Breast epithelium (tissue), 4 donors: ENCODE results near the gene RAB1A. TPM values are rescaled to one million over a fixed set of nuclear protein-coding genes. Genes with fewer than 3 reads are reported as not detected.

ENCODE experiments used
- DNase-seq, 2 donors: peaks; one replicate each; pipeline ENCODE4 v3.0.0-alpha.2; 2019; ENCODE audit warnings: low spot score in 2 of 2
- H3K27ac ChIP-seq, 2 donors: fragments of 200-600 bp; sonication (generic) in 1 of 2; one replicate each; pipeline ENCODE4 v1.5.1; 2016 to 2019; ENCODE audit warnings: mild to moderate bottlenecking in 1 of 2
- H3K27me3 ChIP-seq, 2 donors: fragments of 200-600 bp; sonication (generic) in 1 of 2; one replicate each; pipeline versions ENCODE4 v1.5.1 to v1.6.0; 2017 to 2019; ENCODE audit warnings: control low read depth in 1 of 2, mild to moderate bottlenecking in 1 of 2
- H3K36me3 ChIP-seq: fragments of 200-600 bp; one replicate; pipeline ENCODE4 v1.5.1; 2019
- H3K4me1 ChIP-seq, 2 donors: fragments of 200-600 bp; sonication (generic); one replicate each; pipeline ENCODE4 v1.5.1; 2016 to 2019; ENCODE audit warnings: control low read depth in 1 of 2
- H3K4me3 ChIP-seq, 3 donors: fragments of 200-600 bp; sonication (generic); 1 replicate in 2 of 3; 2 replicates in 1 of 3; pipeline ENCODE4 v1.5.1; 2016 to 2019; ENCODE audit warnings: mild to moderate bottlenecking in 3 of 3, moderate library complexity in 2 of 3
- H3K9me3 ChIP-seq, 2 donors: fragments of 200-600 bp; sonication (generic) in 1 of 2; one replicate each; pipeline ENCODE4 v1.5.1; 2016 to 2019; ENCODE audit warnings: control low read depth in 1 of 2
- POLR2A ChIP-seq: fragments of 450-650 bp; IDR thresholded peaks from one replicate; pipeline ENCODE4 v1.6.1; 2016; ENCODE audit warnings: antibody characterized with exemption, mild to moderate bottlenecking, moderate library complexity
- POLR2AphosphoS5 ChIP-seq, 3 donors: sonication (generic); formaldehyde crosslinking; IDR thresholded peaks; one replicate each; pipeline ENCODE4 v1.6.1; 2017; ENCODE audit warnings: antibody characterized with exemption in 3 of 3
- intact Hi-C: fragments of 100-400 bp; cut with DNase I; formaldehyde crosslinking; loops from one replicate; pipeline ENCODE4 v1.15.1; 2023; ENCODE audit warnings: low total_unique reads
- total RNA-seq, 3 donors: library from RNA; depleted of rRNA; stranded (reverse); fragments of >200 nt; gene quantifications; one replicate each; pipeline ENCODE4 v1.1.0, GENCODE V29; 2016
- TF ChIP-seq, protein P1 (sequence below), 3 donors: fragments of 450-650 bp; IDR thresholded peaks; one replicate each; pipeline ENCODE4 v1.5.1; 2016 to 2017; ENCODE audit warnings: antibody characterized with exemption in 3 of 3, mild to moderate bottlenecking in 3 of 3, moderate library complexity in 3 of 3

RAB1A gene
- total RNA-seq, 3 donors from 2014 or later = 86.1 to 107 (median 89.5) TPM

DNA sequence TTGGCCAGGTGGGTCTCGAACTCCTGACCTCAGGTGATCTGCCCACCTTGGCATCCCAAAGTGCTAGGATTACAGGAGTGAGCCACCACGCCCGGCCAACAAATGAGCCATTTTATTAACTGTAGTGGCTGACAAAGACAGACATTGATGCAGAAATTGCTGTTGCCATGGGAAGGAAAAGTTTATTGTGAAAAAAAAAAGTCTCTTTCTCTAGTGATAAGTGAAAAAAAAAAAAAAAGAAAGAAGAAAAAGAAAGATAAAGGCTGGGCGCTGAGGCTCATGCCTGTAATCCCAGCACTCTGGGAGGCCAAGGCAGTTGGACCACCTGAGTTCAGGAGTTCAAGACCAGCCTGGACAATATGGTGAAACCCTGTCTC lies 39.8 kb upstream of the RAB1A start:
- intact Hi-C loops = no loop called here
- H3K27me3 ChIP-seq = no peaks in the 10 kb centered on the region
- DNase-seq = no peak
- TF ChIP-seq POLR2AphosphoS5 (IDR thresholded peaks at IDR 0.05) (no peak), POLR2A (no peak)
- TF ChIP-seq, protein P1, sequence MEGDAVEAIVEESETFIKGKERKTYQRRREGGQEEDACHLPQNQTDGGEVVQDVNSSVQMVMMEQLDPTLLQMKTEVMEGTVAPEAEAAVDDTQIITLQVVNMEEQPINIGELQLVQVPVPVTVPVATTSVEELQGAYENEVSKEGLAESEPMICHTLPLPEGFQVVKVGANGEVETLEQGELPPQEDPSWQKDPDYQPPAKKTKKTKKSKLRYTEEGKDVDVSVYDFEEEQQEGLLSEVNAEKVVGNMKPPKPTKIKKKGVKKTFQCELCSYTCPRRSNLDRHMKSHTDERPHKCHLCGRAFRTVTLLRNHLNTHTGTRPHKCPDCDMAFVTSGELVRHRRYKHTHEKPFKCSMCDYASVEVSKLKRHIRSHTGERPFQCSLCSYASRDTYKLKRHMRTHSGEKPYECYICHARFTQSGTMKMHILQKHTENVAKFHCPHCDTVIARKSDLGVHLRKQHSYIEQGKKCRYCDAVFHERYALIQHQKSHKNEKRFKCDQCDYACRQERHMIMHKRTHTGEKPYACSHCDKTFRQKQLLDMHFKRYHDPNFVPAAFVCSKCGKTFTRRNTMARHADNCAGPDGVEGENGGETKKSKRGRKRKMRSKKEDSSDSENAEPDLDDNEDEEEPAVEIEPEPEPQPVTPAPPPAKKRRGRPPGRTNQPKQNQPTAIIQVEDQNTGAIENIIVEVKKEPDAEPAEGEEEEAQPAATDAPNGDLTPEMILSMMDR (IDR thresholded peaks at IDR 0.05) = no peak
- H3K27ac ChIP-seq = no peak overlapping the region
- H3K36me3 ChIP-seq = no peaks in the 10 kb centered on the region
- H3K4me3 ChIP-seq = no peak overlapping the region
- H3K9me3 ChIP-seq = no peaks in the 10 kb centered on the region
- no peaks in the 10 kb centered on the region for H3K4me1 ChIP-seq

DNA sequence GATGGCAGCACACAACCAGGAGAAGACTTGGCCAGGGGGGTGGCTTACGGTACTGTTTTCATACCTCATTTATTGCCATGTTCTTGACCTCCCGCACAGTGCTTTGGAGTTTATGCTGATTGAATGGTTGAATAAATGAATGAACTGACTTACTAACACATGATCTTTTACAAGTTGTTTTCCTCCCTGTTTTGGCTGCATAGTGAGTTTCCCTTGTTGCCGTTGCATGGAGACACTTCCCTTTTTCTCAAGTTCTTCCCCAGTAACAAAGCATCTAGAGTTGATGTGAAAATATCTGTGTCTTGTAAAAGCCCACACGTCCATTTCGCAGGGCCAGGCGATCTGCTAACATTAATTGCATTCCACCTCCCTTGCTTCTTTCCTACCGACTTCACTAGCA lies 35.7 kb upstream of the RAB1A start:
- Histone ChIP-seq H3K4me3 (no peak overlapping the region), H3K36me3 (no peaks in the 10 kb centered on the region), H3K27me3 (no peaks in the 10 kb centered on the region), H3K9me3 (no peaks in the 10 kb centered on the region), H3K4me1 (no peaks in the 10 kb centered on the region), H3K27ac (no peak overlapping the region)
- DNase-seq = no peak
- TF ChIP-seq POLR2A (no peak), POLR2AphosphoS5 (IDR thresholded peaks at IDR 0.05) (no peak)
- TF ChIP-seq, protein P1 (IDR thresholded peaks at IDR 0.05) = no peak
- intact Hi-C loops = no loop called here

DNA sequence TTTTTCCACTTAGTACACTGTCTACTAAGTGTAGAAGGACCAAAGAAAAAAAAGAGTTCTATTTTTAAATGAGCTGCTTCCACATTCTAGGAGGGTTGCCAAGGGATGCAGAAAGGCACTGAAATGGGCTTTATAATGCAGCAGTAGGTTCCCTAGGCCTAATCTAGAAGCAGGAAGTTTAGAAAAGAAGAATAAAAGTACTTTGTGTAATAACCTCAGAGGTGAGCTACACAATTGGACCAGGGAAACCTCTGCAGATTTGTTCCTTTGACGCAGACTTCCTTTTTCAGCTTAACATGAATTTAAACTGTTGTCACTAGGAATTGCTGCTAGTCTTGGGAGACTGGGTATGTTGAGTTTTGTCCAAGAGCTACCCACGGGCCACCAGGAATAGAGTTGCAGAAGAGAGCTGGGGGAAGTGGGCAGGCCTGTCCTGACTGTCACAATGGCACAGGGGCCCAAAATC lies 34.6 kb upstream of the RAB1A start:
- Histone ChIP-seq H3K27me3 (no peaks in the 10 kb centered on the region), H3K4me3 (no peak overlapping the region)

DNA sequence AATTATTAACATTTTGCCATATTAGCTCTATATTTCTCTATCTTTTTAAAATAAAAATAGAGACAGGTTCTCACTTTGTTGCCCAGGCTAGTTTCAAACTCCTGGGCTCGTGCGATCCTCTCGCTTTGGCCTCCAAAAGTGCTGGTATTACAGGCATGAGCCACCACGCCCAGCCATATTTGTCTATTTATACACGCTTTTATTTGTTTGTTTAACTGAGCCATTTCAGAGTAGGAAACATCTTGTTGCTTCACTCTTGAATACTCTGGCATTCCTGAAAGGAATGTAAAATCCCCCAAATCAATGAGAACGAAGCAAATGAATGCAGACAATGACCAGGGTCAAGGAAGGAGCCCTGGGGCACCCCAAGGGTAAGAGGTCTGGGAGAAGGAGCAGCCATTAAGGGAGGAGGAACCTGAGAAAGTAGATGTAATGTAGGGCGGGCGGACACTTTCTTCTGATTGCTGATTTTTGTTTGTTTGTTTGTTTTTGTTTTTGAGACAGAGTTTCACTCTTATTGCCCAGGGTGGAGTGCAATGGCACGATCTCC lies 31.7 kb upstream of the RAB1A start:
- Histone ChIP-seq H3K4me1 (no peaks in the 10 kb centered on the region), H3K9me3 (no peaks in the 10 kb centered on the region), H3K27ac (no peak overlapping the region), H3K36me3 (no peaks in the 10 kb centered on the region), H3K27me3 (no peaks in the 10 kb centered on the region), H3K4me3 (no peak overlapping the region)
- TF ChIP-seq, protein P1 (IDR thresholded peaks at IDR 0.05) = no peak
- intact Hi-C loops = no loop called here
- no peak for DNase-seq

More for the DNA sequence above, 34.6 kb upstream of the RAB1A start:
- Histone ChIP-seq H3K27ac (peak overlapping the region; percentile 4 to 40), H3K4me1 (no peaks in the 10 kb centered on the region), H3K36me3 (no peaks in the 10 kb centered on the region), H3K9me3 (no peaks in the 10 kb centered on the region)
- no peak for DNase-seq
- TF ChIP-seq, protein P1 (IDR thresholded peaks at IDR 0.05) = no peak
- TF ChIP-seq POLR2AphosphoS5 (IDR thresholded peaks at IDR 0.05) (no peak), POLR2A (no peak)
- intact Hi-C loops = no loop called here

DNA sequence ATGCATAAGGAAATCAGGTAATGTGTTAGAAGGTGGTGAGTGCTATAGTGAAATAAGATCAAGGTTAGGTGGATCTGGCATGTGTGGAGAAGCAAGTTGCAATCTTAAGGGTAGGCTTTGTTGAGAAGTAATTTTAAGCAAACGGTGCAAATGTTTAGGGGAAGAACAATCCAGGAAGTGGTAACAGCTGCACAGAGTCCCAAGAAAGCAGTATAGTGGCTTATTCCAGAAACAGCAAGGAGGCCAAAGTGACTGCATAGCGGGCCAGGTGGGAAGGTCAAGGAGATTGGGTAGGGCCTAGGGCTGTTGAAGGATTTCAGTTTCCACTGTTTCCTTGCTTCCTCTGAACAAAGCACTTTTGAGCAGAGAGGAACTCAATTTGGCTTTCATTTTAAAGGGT lies 30.0 kb upstream of the RAB1A start:
- Histone ChIP-seq H3K9me3 (no peaks in the 10 kb centered on the region), H3K4me1 (no peaks in the 10 kb centered on the region), H3K4me3 (no peak overlapping the region), H3K27ac (no peak overlapping the region), H3K36me3 (no peaks in the 10 kb centered on the region), H3K27me3 (no peaks in the 10 kb centered on the region)
- intact Hi-C loops = no loop called here
- DNase-seq = no peak
- TF ChIP-seq POLR2A = no peak
- TF ChIP-seq, protein P1 (IDR thresholded peaks at IDR 0.05) = no peak
- no peak for TF ChIP-seq POLR2AphosphoS5 (IDR thresholded peaks at IDR 0.05)
